ENCODE measurements around the gene CFAP46.

- no peak for TF ChIP-seq POLR2AphosphoS5 (IDR thresholded peaks at IDR 0.05; ENCODE audit: low read depth, low read length)
- no peak for TF ChIP-seq CTCF (IDR thresholded peaks at IDR 0.05)
- no peak for TF ChIP-seq SIN3A (IDR thresholded peaks at IDR 0.05; ENCODE audit: borderline replicate concordance, insufficient read depth, low read depth, low read length)
- TF ChIP-seq REST (IDR thresholded peaks at IDR 0.05; ENCODE audit: insufficient read depth in 1 of 2, low read depth in 2 of 2, low read length in 1 of 2), result no peak
Measured at GRCh38 chr10:132876993-132877431, 65.4 kb downstream of the CFAP46 start.

Data from Panc1 (cell line).